ENCODE results near the gene CSNK1G2. TPM values are rescaled to one million over a fixed set of nuclear protein-coding genes. Genes with fewer than 3 reads are reported as not detected.
A peak's percentile ranks its signal among the peaks of the same experiment; 100 is the strongest.

The CSNK1G2 gene
- total and polyA plus RNA-seq, 2 donors (not counting 1 experiment from before 2014, with no cell fraction given) = 154 to 288 TPM

- H2AFZ ChIP-seq (ENCODE audit: insufficient read depth, low read depth, low read length, poor library complexity, severe bottlenecking) = no peak overlapping the region
- 51% methylated on average over 24 of the region's 26 CpGs for WGBS (ENCODE audit: insufficient coverage)
- Mint-ChIP-seq H3K27ac (peak overlapping the region; percentile 26), H3K27me3 (no peaks in the 10 kb centered on the region), H3K9me3 (ENCODE audit: insufficient read depth) (no peaks in the 10 kb centered on the region), H3K4me1 (peaks cover 14% of the 10 kb centered on the region), H3K4me3 (no peak overlapping the region)
- H3K9me3 ChIP-seq (ENCODE audit: control extremely low read depth in 1 of 3, control insufficient read depth in 2 of 3, insufficient read depth in 1 of 3, low read length in 2 of 3) = no peaks in the 10 kb centered on the region
- peaks cover 85% of the 10 kb centered on the region for H3K79me2 ChIP-seq (ENCODE audit: control insufficient read depth, insufficient read depth, low read length)
- ATAC-seq (ENCODE audit: low read depth) (no peak), DNase-seq (no peak)
- ChIA-PET POLR2A (no interaction called here), CTCF (no interaction called here)
- no peak overlapping the region for H3K27ac ChIP-seq (ENCODE audit: low read length in 2 of 2)
- H3K4me2 ChIP-seq (replicated peaks; ENCODE audit: low read depth, low read length, poor library complexity, severe bottlenecking) = peak overlapping the region; percentile 26
- intact Hi-C loops (cut with micrococcal nuclease) = no loop called here
- peaks cover 85% of the 10 kb centered on the region for H4K20me1 ChIP-seq (ENCODE audit: control insufficient read depth, insufficient read depth, low read length, poor library complexity, severe bottlenecking)
- no peak overlapping the region for H3K4me3 ChIP-seq (ENCODE audit: control extremely low read depth in 1 of 5, extremely low read depth in 1 of 5, insufficient read depth in 1 of 5, low read depth in 2 of 5, low read length in 4 of 5)
- no peak overlapping the region for H3K9ac ChIP-seq (ENCODE audit: low read length)
- H3K27me3 ChIP-seq (replicated peaks in 1 of 4; ENCODE audit: control extremely low read depth in 1 of 4, control insufficient read depth in 3 of 4, insufficient read depth in 4 of 4, low read length in 3 of 4) = no peaks in the 10 kb centered on the region
- peaks cover 0 to 7% of the 10 kb centered on the region in 2 donors for H3K4me1 ChIP-seq (ENCODE audit: control insufficient read depth in 2 of 2, insufficient read depth in 2 of 2, low read length in 2 of 2)
- TF ChIP-seq CTCF (IDR thresholded peaks at IDR 0.05) (no peak), EZH2 (IDR thresholded peaks at IDR 0.05; ENCODE audit: borderline replicate concordance, insufficient read depth, low read depth, low read length, poor library complexity, severe bottlenecking) (no peak)
- H3K36me3 ChIP-seq (replicated peaks in 1 of 2; ENCODE audit: control extremely low read depth in 1 of 2, control insufficient read depth in 1 of 2, extremely low read depth in 1 of 2, insufficient read depth in 2 of 2, low read length in 1 of 2) = peaks cover 2 to 39% of the 10 kb centered on the region in 2 experiments
Measured at GRCh38 chr19:1967087-1967608, 26.2 kb downstream of the CSNK1G2 start.

GRCh38 chr19:1968279-1969175, 27.6 kb downstream of the CSNK1G2 start:
- H3K36me3 ChIP-seq (replicated peaks in 1 of 2; ENCODE audit: control extremely low read depth in 1 of 2, control insufficient read depth in 1 of 2, extremely low read depth in 1 of 2, insufficient read depth in 2 of 2, low read length in 1 of 2) = peaks cover 2 to 33% of the 10 kb centered on the region in 2 experiments
- H3K9ac ChIP-seq (ENCODE audit: low read length) = no peak overlapping the region
- Mint-ChIP-seq H3K4me3 (no peak overlapping the region), H3K27ac (peak overlapping the region; percentile 37), H3K27me3 (no peaks in the 10 kb centered on the region), H3K4me1 (peaks cover 12% of the 10 kb centered on the region), H3K9me3 (ENCODE audit: insufficient read depth) (no peaks in the 10 kb centered on the region)
- H3K4me3 ChIP-seq (ENCODE audit: control extremely low read depth in 1 of 5, extremely low read depth in 1 of 5, insufficient read depth in 1 of 5, low read depth in 2 of 5, low read length in 4 of 5) = no peak overlapping the region
- no peak for DNase-seq
- intact Hi-C loops (cut with micrococcal nuclease) = no loop called here
- H2AFZ ChIP-seq (ENCODE audit: insufficient read depth, low read depth, low read length, poor library complexity, severe bottlenecking) = no peak overlapping the region
- H4K20me1 ChIP-seq (ENCODE audit: control insufficient read depth, insufficient read depth, low read length, poor library complexity, severe bottlenecking) = peaks cover 79% of the 10 kb centered on the region
- no peak overlapping the region for H3K27ac ChIP-seq (ENCODE audit: low read length in 2 of 2)
- no peak for ATAC-seq (ENCODE audit: low read depth)
- POLR2A ChIA-PET = no interaction called here
- TF ChIP-seq CTCF (IDR thresholded peaks at IDR 0.05) (no peak), EZH2 (IDR thresholded peaks at IDR 0.05; ENCODE audit: borderline replicate concordance, insufficient read depth, low read depth, low read length, poor library complexity, severe bottlenecking) (no peak)
- H3K9me3 ChIP-seq (ENCODE audit: control extremely low read depth in 1 of 3, control insufficient read depth in 2 of 3, insufficient read depth in 1 of 3, low read length in 2 of 3) = no peaks in the 10 kb centered on the region
- H3K4me1 ChIP-seq (ENCODE audit: control insufficient read depth in 2 of 2, insufficient read depth in 2 of 2, low read length in 2 of 2) = peaks cover 0 to 7% of the 10 kb centered on the region in 2 donors
- H3K79me2 ChIP-seq (ENCODE audit: control insufficient read depth, insufficient read depth, low read length) = peaks cover 88% of the 10 kb centered on the region
- WGBS (ENCODE audit: insufficient coverage) = 96% methylated on average over 31 of the region's 34 CpGs
- no peak overlapping the region for H3K4me2 ChIP-seq (replicated peaks; ENCODE audit: low read depth, low read length, poor library complexity, severe bottlenecking)
- CTCF ChIA-PET = no interaction called here
- H3K27me3 ChIP-seq (replicated peaks in 1 of 4; ENCODE audit: control extremely low read depth in 1 of 4, control insufficient read depth in 3 of 4, insufficient read depth in 4 of 4, low read length in 3 of 4) = no peaks in the 10 kb centered on the region
